HG02642 (cell line): ENCODE data around the gene ZNF444.
"Not testable (repeated sequence)": the region's sequence is repeated elsewhere in the genome, so short reads cannot be mapped to it uniquely, and the experiment has no call there.

Experiments used
- ATAC-seq: cut with Tn5 transposase; IDR thresholded peaks from one replicate; pipeline ENCODE4 v1.9.1; 2021; ENCODE audit warnings: mild to moderate bottlenecking; ENCODE audit not compliant: unreplicated experiment, poor library complexity

The ZNF444 gene

GRCh38 chr19:56170261-56170660, 29.2 kb downstream of the ZNF444 start:
- no peak for ATAC-seq

- no peak for ATAC-seq
Observed at GRCh38 chr19:56174086-56174485, 33.0 kb downstream of the ZNF444 start.

DNA sequence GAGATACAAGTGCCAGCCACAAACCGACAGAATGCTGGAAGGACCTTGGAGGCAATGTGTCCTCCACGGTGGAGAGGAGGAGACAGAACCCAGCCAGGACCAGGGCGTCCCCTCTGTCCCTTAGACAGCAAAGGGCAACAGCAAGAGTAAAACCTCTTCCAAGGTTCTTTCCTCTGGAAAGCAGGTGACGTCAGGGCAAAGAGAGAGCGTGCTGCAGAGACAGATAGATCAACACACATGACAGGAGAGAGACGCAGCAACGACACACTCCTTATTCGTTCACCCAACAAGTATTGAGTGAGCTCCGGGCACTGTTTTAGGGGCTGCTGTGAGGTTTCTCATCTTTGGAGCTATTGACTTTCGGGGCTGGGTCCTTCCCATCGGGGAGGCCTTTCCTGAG, 33.5 kb downstream of the ZNF444 start:
- no peak for ATAC-seq

DNA sequence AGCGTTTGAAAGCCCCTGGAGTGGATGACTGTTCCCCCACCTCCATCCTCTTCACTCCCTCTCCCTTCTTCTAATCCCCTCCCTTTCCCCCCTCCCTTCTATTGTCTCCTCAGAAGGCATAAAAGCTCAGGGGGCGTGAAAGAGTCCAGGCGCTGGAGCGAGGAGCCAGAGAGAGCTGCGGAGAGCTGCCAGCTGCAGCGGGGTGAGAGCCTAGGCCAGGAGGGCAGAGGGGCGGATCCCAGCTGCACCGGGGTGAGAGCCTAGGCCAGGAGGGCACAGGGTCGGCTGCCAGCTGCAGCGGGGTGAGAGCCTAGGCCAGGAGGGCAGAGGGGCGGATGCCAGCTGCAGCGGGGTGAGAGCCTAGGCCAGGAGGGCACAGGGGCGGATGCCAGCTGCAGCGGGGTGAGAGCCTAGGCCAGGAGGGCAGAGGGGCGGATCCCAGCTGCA, 34.8 kb downstream of the ZNF444 start, which contains the start of gene GALP:
Gene GALP, plus strand, starts transcription at position 148 of the 447 bp plus-strand sequence. CDS start 1,101 bp downstream, outside the sequence.
- ATAC-seq: not testable (repeated sequence)

DNA sequence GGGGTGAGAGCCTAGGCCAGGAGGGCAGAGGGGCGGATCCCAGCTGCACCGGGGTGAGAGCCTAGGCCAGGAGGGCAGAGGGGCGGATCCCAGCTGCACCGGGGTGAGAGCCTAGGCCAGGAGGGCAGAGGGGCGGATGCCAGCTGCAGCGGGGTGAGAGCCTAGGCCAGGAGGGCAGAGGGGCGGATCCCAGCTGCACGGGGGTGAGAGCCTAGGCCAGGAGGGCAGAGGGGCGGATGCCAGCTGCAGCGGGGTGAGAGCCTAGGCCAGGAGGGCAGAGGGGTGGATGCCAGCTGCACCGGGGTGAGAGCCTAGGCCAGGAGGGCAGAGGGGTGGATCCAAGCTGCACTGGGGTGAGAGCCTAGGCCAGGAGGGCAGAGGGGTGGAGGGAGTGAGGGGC, 35.2 kb downstream of the ZNF444 start:
- not testable (repeated sequence) for ATAC-seq

GRCh38 chr19:56176881-56177280, 35.8 kb downstream of the ZNF444 start:
- no peak for ATAC-seq

DNA sequence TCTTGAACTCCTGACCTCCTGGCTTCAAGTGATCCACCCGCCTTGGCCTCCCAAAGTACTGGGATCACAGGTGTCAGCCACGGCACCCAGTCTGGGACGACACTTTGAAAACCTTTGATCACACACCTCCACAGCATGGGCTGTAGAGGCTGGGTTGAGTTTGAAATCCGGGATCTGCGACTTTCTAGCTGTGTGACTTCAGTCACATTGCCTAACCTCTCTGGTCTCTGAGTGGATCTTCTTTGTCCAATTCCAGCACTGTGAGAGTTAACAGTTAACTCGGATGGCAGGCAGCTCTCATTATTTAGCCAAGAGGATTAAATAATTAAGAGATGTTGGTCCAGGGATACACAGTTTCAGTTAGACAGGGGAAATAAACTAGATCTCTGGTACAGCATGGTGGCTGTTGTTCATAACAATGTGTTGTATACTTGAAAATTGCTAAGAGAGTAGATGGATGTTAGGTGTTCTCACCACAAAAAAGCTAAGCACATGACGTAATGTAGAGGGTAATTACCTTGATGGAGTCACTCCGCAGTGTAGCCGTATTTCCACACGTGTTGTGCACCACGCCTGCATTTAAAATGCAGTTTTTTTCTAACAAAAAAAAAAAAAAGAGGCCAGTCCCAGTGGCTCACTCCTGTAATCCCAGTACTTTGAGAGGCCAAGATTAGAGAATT, 36.6 kb downstream of the ZNF444 start:
- no peak for ATAC-seq

DNA sequence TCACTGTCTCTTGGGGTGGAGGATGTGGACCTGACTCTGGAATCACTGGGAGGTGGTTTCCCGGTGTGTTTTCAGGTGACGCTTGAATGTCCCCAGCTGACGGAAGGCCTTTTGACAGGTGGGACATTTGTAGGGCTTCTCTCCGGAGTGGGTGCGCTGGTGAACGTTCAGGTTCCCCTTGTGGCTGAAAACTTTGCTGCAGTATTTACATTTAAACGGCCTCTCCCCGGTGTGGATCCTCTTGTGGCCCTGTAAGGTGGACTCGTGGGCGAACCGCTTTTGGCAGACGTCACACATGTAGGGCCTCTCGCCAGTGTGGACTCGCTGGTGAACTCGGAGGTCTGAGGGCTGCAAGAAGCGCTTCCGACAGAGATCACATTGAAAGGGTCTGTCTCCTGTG, 48.7 kb downstream of the ZNF444 start:
- ATAC-seq: no peak

DNA sequence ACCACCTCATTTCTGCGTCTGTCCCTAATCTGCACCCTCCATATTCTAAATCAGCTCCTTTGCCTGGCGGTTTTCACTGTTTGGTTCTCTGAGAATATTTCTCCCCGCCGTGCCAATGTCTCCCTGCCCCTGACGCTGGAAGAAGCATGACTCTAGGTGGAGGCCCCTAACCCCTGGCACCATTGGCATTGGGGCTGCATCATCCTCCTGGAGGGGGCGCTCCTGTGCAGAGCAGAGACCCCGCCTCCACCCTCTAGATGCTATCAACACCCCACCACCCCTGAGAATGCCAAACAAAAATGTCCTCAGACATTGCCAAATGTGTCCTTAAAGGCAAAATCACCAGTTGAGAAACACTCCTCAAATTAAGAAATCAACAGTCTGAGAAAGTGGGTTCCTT, 50.0 kb downstream of the ZNF444 start:
- no peak for ATAC-seq

- no peak for ATAC-seq
Observed at GRCh38 chr19:56191711-56192110, 50.6 kb downstream of the ZNF444 start.

- ATAC-seq: no peak
Observed at GRCh38 chr19:56193981-56194640, 53.0 kb downstream of the ZNF444 start.

DNA sequence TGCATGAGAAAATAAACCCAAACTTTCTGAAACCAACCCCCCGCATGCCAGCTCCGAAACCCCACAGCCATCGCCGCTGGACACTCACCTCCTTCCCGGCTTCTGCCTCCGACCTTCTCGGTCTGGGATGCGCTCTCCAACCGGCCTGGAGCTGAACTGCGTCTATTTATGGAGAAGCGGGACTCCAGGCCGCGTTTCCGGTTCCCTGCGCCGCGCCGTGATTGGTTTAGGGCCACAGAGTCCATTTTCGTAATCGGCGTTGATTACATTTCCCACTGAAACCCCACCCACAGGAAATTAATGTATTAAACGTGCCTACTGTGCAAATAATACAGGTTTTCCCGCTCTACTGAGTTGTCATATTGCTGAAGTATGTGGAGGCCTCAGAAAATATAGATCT, 56.6 kb downstream of the ZNF444 start, which contains the start of gene ZSCAN5B:
Gene ZSCAN5B, minus strand, starts transcription at position 138 of the 400 bp plus-strand sequence. CDS start 4,731 bp downstream, outside the sequence.
- not testable (repeated sequence) for ATAC-seq

GRCh38 chr19:56199687-56200086, 58.6 kb downstream of the ZNF444 start:
- ATAC-seq: no peak

GRCh38 chr19:56201973-56202372, 60.9 kb downstream of the ZNF444 start, which contains the start of gene ZSCAN5C:
Gene ZSCAN5C, plus strand, starts transcription at chr19:56202273. Its CDS starts 3,641 bp downstream, at chr19:56205914.
- no peak for ATAC-seq

GRCh38 chr19:56207581-56207980, 66.5 kb downstream of the ZNF444 start:
- ATAC-seq: not testable (repeated sequence)

- no peak for ATAC-seq
Observed at GRCh38 chr19:56209091-56209490, 68.0 kb downstream of the ZNF444 start.

DNA sequence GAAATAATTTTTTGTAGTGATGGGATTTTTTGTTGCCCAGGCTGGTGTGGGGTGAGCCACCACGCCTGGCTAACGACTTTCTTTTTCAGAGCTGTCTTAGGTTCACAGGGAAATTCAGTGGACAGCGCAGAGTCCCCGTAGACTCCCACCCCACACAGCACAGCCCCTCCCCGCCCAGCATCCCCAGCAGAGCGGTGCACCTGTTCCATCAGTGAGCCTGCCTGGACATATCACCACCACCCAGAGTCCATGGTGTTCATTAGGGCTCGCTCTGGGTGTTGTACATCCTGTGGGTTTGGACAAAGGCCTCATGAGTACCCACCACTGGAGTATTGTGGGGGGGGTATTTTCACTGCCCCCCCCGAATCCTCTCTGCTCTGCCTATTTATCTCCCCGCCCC, 68.9 kb downstream of the ZNF444 start:
- ATAC-seq: not testable (repeated sequence)
